Colon (tissue), 2 donors: ENCODE measurements around the gene RTL1.

Experiments
- FAIRE-seq: peaks from 2 replicates; lab custom pipeline; 2012; peaks lifted over from hg19 to GRCh38; lab: Jason Lieb, UNC
- donor health status: control.
- donor health status: control.

The RTL1 gene

DNA sequence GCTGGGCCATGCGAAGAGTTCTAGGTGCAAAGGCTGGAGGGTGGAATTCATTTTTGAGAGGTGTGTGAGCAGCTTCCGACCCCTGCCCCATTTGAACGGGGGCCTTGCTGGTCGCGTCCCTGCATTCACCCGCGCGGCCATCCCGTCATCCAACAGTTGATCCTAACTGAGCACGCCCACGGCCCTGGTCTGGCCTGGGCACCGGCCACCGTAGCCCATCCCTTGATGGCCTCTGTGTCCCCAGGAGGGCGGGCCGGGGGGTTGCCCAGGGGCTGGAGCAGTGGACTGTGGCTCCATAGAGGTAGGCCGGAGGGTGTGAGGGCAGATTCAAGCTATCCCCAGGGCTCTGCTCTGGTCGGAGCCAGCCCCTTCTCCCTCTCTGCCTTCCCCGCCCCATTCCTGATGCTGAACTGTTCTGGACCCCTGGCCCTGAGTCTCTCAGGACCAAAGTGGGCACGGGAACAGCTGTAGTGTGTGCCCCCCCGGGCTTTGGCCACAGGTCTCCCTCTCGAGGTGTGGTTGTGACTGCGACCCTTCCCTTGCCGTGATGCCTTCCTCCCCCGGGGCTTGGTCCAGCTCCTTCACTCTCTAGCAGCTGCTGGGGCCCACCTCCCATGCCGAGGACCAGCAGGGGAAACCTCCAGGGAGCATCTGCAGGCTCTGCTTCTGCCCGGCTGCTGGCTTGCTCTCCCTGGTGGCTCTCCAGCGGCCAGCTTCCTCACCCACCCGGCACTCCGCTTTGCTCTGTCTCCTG is 68.6 kb downstream of the RTL1 start:
- no peak for FAIRE-seq

GRCh38 chr14:100834082-100834793 is 69.3 kb downstream of the RTL1 start:
- no peak for FAIRE-seq

GRCh38 chr14:100832311-100832960 is 71.1 kb downstream of the RTL1 start:
- FAIRE-seq = no peak

DNA sequence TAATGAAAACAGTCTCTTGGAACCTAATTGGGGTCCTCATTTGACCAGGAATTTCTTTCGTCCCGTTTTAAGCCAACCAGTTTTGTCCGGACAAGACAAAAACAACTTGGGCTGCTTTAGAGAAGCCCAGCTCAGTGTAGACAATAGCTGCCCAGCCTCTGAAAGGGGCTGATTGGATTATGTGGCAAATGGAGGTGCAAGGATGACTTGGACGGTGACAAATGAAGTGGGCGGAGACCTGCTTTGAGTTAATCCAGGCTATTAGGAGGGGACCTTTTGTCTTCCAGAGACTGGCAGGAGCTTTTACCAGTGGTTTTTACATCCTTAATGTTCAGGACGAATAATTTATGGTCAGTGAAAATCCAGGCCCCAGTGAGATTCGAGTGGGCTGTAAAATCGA is 72.8 kb downstream of the RTL1 start:
- FAIRE-seq = no peak
